HG03175 (cell line): ENCODE results near the gene TSPAN4.

Experiments used
- ATAC-seq: cut with Tn5 transposase; IDR thresholded peaks from one replicate; pipeline ENCODE4 v1.9.1; 2021; ENCODE audit warnings: mild to moderate bottlenecking, moderate library complexity; ENCODE audit not compliant: unreplicated experiment

TSPAN4 gene

GRCh38 chr11:863023-863909 lies 20.6 kb downstream of the TSPAN4 start:
- no peak for ATAC-seq

GRCh38 chr11:863910-864827 lies 21.5 kb downstream of the TSPAN4 start:
- ATAC-seq: no peak

GRCh38 chr11:864898-865297 lies 22.2 kb downstream of the TSPAN4 start:
- ATAC-seq: no peak

- no peak for ATAC-seq
Measured at GRCh38 chr11:865462-866430, 23.1 kb downstream of the TSPAN4 start.

- no peak for ATAC-seq
Measured at GRCh38 chr11:866481-866880, 23.8 kb downstream of the TSPAN4 start.

- ATAC-seq: no peak
Measured at GRCh38 chr11:867856-868358, 25.3 kb downstream of the TSPAN4 start.

GRCh38 chr11:868394-868793 lies 25.7 kb downstream of the TSPAN4 start:
- ATAC-seq: no peak

GRCh38 chr11:868802-869201 lies 26.1 kb downstream of the TSPAN4 start:
- no peak for ATAC-seq

GRCh38 chr11:869399-870126 lies 26.9 kb downstream of the TSPAN4 start:
- no peak for ATAC-seq

- ATAC-seq: no peak
Measured at GRCh38 chr11:870127-870413, 27.4 kb downstream of the TSPAN4 start.

GRCh38 chr11:870418-870817 lies 27.8 kb downstream of the TSPAN4 start:
- ATAC-seq: no peak

GRCh38 chr11:871472-871871 lies 28.8 kb downstream of the TSPAN4 start:
- no peak for ATAC-seq

GRCh38 chr11:872799-873198 lies 30.1 kb downstream of the TSPAN4 start:
- no peak for ATAC-seq

GRCh38 chr11:873706-874105 lies 31.1 kb downstream of the TSPAN4 start:
- no peak for ATAC-seq

GRCh38 chr11:875203-875602 lies 32.6 kb downstream of the TSPAN4 start:
- ATAC-seq: no peak

- ATAC-seq: no peak
Measured at GRCh38 chr11:875769-876301, 33.2 kb downstream of the TSPAN4 start.

GRCh38 chr11:876545-876944 lies 33.9 kb downstream of the TSPAN4 start:
- ATAC-seq: no peak

GRCh38 chr11:877565-877964 lies 34.9 kb downstream of the TSPAN4 start:
- ATAC-seq: no peak

GRCh38 chr11:880447-880846 lies 37.8 kb downstream of the TSPAN4 start:
- ATAC-seq: no peak

GRCh38 chr11:882596-882995 lies 39.9 kb downstream of the TSPAN4 start:
- ATAC-seq: no peak
